ENCODE measurements around the gene PRKN. TPM values are rescaled to one million over a fixed set of nuclear protein-coding genes. Genes with fewer than 3 reads are reported as not detected.
A peak's percentile ranks its signal among the peaks of the same experiment; 100 is the strongest.

The PRKN gene
- total RNA-seq, 1 experiment from 2014 or later = 0.46 TPM

- POLR2A ChIA-PET = no interaction called here
- DNase-seq (ENCODE audit: low read depth, low spot score) = peak; percentile 65
- Histone ChIP-seq H3K36me3 (ENCODE audit: control insufficient read depth, insufficient read depth, low read length) (no peaks in the 10 kb centered on the region), H3K9me3 (ENCODE audit: control insufficient read depth, insufficient read depth, low read depth, low read length) (no peaks in the 10 kb centered on the region), H3K27me3 (ENCODE audit: control insufficient read depth, insufficient read depth, low read length) (no peaks in the 10 kb centered on the region), H3K4me1 (ENCODE audit: control insufficient read depth, insufficient read depth, low read length) (peaks cover 26% of the 10 kb centered on the region), H3K4me3 (ENCODE audit: low read depth in 2 of 2, low read length in 2 of 2) (peak overlapping the region; percentile 26 to 53), H3K27ac (ENCODE audit: low read length) (peak overlapping the region; percentile 66)
- TF ChIP-seq POLR2AphosphoS5 (IDR thresholded peaks at IDR 0.05; ENCODE audit: low read depth, low read length) (no peak), CTCF (IDR thresholded peaks at IDR 0.05) (no peak), SIN3A (IDR thresholded peaks at IDR 0.05; ENCODE audit: borderline replicate concordance, insufficient read depth, low read depth, low read length) (no peak), REST (IDR thresholded peaks at IDR 0.05; ENCODE audit: insufficient read depth in 1 of 2, low read depth in 2 of 2, low read length in 1 of 2) (no peak), TCF7L2 (IDR thresholded peaks at IDR 0.05; ENCODE audit: low read depth, low read length) (no peak)
- intact Hi-C loops (cut with micrococcal nuclease; ENCODE audit: unreplicated experiment) (no loop called here), in situ Hi-C loops (cut with HindIII; ENCODE audit: low pct_unique_long_range_greater_than_20kb, low sequenced_read_pairs) (no loop called here)
- ATAC-seq = peak; percentile 83
- CTCF ChIA-PET = interaction anchor here (1.8 kb wide), 1 partner anchor 21 kb away, joined by 6 read pairs; no protein-coding TSS in a partner anchor
- BruUV-seq (replicated peaks) = no TSS peak
Measured at GRCh38 chr6:161439093-161439492, 1288.5 kb downstream of the PRKN start.

GRCh38 chr6:161438430-161439030 lies 1289.0 kb downstream of the PRKN start:
- in situ Hi-C loops (cut with HindIII; ENCODE audit: low pct_unique_long_range_greater_than_20kb, low sequenced_read_pairs) (no loop called here), intact Hi-C loops (cut with micrococcal nuclease; ENCODE audit: unreplicated experiment) (no loop called here)
- peak; percentile 9 for ATAC-seq
- no peak for DNase-seq (ENCODE audit: low read depth, low spot score)
- H3K27me3 ChIP-seq (ENCODE audit: control insufficient read depth, insufficient read depth, low read length) = no peaks in the 10 kb centered on the region
- CTCF ChIA-PET = interaction anchor here (1.8 kb wide), 1 partner anchor 20 kb away, joined by 6 read pairs; no protein-coding TSS in a partner anchor
- H3K36me3 ChIP-seq (ENCODE audit: control insufficient read depth, insufficient read depth, low read length) = no peaks in the 10 kb centered on the region
- POLR2A ChIA-PET = no interaction called here
- BruUV-seq (replicated peaks) = no TSS peak
- H3K27ac ChIP-seq (ENCODE audit: low read length) = peak overlapping the region; percentile 66
- peak overlapping the region; percentile 26 to 53 for H3K4me3 ChIP-seq (ENCODE audit: low read depth in 2 of 2, low read length in 2 of 2)
- TF ChIP-seq REST (IDR thresholded peaks at IDR 0.05; ENCODE audit: insufficient read depth in 1 of 2, low read depth in 2 of 2, low read length in 1 of 2) (no peak), CTCF (IDR thresholded peaks at IDR 0.05) (no peak), POLR2AphosphoS5 (IDR thresholded peaks at IDR 0.05; ENCODE audit: low read depth, low read length) (no peak), SIN3A (IDR thresholded peaks at IDR 0.05; ENCODE audit: borderline replicate concordance, insufficient read depth, low read depth, low read length) (no peak), TCF7L2 (IDR thresholded peaks at IDR 0.05; ENCODE audit: low read depth, low read length) (no peak)
- H3K9me3 ChIP-seq (ENCODE audit: control insufficient read depth, insufficient read depth, low read depth, low read length) = no peaks in the 10 kb centered on the region
- peaks cover 27% of the 10 kb centered on the region for H3K4me1 ChIP-seq (ENCODE audit: control insufficient read depth, insufficient read depth, low read length)
